Skin of body (tissue), 2 donors: Measurements from ENCODE around the gene GFER. TPM values are rescaled to one million over a fixed set of nuclear protein-coding genes. Genes with fewer than 3 reads are reported as not detected.

Experiments
- DNase-seq: peaks from one replicate; lab custom pipeline; 2025; lab: John Stamatoyannopoulos, UW
- total RNA-seq: library from RNA; depleted of rRNA; stranded (reverse); fragments of >200 nt; gene quantifications from one replicate; pipeline ENCODE4 v1.2.3, GENCODE V29; 2014

GFER gene
- total RNA-seq, 1 donor from 2014 or later = 5.8 TPM

DNA sequence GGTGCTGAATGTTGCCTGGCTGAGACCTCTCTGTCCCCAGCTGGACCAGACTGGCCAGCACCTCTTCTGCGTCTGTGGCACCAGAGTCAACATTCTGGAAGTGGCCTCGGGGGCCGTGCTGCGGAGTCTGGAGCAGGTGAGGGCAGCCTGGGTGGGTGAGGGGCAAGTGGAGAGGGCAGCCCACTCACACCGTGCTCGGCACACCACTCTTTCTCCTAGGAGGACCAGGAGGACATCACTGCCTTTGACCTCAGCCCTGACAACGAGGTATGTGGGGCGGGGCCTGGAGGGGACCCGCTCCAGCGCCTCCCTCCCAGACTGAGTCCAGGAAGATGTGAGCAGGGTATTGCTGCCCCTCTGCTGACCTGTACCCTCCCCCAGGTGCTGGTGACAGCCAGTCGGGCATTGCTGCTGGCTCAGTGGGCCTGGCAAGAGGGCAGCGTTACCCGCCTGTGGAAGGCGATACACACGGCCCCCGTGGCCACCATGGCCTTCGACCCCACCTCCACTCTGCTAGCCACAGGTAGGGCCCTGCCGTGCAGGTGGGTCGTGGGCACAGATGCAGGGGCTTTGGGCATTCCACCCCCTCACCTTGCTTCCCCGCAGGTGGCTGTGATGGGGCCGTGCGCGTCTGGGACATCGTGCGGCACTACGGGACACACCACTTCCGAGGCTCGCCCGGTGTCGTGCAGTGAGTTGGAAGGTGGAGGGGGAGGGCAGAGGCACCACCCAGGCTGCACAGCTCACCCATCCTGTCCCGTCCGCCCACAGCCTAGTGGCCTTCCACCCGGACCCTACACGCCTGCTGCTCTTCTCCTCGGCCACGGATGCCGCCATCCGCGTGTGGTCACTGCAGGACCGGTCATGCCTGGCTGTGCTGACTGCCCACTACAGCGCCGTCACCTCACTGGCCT, 9.6 kb upstream of the GFER start:
- DNase-seq = no peak

DNA sequence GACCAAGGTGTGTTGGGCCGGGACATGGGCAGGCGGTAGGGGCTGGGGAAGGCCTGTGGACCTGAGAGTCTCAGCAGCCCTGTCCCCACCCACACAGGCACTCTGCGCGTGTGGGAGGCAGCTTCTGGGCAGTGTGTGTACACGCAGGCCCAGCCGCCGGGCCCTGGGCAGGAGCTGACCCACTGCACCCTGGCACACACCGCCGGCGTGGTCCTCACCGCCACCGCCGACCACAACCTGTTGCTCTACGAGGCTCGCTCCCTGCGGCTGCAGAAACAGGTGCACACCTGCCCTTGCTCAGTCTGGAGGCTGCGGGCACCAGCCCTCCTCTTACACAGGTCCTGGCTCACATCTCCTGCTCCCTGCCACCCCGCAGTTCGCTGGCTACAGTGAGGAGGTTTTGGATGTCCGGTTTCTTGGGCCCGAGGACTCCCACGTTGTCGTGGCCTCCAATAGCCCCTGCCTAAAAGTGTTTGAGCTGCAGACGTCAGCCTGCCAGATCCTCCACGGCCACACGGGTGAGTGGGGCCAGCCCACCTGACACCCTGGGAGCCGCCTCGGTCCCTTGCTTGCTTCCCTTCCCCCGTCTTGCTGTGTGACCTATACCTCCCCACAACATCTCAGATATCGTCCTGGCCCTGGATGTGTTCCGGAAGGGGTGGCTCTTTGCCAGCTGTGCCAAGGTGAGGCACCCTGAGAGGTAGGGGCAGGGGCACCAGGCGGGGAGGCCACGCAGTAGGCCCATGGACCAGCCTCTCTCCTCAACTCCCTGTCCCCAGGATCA, 8.4 kb upstream of the GFER start:
- no peak for DNase-seq

DNA sequence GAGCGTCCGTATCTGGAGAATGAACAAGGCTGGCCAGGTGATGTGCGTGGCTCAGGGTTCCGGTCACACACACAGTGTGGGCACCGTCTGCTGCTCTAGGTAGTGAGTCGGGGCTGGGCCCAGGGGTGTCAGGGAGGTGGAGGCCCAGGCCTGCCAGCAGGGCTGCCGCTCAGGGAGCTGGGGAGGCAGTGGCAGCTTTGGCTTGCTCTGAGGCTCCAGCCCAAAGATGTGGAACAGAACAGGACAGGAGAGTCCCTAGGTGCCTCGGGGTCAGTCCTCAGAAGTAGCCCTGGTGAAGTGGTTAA, 7.8 kb upstream of the GFER start:
- no peak for DNase-seq

DNA sequence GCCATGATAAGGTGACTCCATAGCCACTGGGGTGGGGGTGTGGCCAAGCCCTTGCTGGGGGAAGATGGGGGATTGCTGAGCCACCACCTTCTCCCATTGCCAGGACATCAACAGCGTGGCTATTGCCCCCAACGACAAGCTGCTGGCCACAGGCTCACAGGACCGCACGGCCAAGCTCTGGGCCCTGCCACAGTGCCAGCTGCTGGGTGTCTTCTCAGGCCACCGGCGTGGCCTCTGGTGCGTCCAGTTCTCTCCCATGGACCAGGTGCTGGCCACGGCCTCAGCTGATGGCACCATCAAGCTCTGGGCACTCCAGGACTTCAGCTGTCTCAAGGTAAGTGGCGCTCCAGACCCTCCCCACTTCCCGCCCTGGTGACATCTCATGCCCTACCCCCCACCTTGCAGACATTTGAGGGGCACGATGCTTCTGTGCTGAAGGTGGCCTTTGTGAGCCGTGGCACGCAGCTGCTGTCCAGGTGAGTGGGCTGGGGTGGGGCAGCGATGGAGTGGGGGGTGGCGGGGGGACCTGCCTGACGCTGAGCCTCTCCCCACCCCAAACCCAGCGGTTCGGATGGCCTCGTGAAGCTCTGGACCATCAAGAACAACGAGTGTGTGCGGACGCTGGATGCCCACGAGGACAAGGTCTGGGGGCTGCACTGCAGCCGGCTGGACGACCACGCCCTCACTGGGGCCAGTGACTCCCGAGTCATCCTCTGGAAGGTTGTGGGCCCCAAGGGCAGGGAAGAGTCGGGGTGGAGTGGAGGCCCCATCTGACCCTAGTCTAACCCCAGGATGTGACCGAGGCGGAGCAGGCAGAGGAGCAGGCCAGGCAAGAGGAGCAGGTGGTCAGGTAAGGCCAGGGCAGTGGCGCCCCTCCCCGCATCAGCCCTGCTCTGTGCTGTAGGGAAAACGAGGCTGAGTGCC, 6.8 kb upstream of the GFER start:
- no peak for DNase-seq

DNA sequence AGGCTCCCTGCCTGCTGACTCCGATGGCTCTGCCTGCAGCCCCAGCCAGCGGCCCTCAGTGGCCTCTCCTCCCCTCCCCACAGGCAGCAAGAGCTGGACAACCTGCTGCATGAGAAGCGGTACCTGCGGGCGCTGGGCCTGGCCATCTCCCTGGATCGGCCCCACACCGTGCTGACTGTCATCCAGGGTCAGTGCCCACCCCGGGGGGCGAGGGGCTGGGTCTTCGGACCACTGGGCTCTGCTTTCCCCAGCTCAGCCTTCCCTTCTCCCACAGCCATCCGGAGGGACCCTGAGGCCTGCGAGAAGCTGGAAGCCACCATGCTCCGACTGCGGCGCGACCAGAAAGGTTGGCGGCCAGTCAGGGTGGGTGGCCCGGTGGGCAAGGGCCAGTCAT, 6.1 kb upstream of the GFER start:
- DNase-seq = no peak

DNA sequence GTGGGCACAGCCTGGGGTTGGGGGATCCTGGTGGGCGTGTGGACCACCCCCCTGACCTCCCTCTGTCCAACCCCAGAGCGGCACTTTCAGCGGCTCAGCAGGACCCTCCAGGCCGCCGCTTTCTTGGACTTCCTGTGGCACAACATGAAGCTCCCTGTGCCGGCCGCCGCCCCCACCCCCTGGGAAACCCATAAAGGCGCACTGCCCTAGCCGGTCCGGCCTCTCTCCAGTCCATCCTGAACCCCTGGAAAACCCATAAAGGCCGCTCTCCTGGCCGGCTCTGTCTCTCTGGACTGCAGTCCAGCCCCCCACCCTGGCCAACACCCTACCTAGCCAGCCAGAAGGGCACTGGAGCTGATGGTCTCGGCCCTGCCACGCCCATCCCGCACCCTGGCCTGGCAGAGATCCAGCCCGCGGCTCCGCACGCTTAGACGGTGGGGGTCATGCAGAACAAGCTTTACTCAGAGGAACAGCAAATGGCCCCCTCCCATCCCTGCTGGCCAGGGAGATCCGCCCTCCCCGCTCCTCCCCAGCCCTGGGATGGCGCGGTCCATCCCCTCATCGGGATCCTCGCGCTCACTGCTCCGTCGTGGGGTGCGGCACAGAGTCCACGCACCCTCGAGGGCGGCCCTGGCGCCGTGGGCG, 5.4 kb upstream of the GFER start:
- no peak for DNase-seq

DNA sequence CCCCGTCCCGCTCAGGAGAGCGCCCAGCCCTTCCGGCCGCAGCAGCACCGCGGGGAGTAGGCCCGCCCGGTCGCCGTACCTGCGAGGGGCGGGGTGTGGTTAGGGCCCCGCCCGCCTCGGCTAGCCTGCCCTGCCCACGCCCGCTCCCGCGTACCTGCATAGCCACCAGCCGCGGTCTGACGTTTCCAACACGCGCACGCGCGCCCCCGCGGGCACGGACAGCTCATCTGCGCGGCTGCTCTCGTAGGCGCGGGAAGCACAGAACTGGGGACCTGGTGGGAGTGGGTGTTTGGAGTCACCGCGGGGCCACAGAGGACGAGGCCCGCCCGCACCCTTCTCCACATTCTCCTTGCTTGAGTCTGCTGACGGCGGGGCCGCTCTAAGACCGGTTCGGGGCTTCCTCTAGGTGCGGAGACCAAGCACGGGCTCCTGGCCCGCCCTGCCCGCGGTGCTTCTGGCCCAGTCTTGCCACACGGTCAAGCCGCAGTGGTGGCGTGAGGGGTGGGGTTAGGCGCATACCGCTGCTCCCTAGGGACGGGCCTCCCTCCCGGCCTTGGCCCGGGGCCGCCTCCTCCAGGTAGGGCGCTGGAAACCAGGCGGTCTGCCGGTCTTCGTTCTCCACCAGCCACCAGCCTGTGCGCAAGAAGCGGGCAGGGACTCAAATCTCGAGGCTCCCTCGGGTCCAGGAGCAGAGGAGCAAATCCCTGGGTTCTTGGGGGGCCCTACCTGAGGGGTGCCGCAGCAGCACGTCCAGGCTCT, 4.5 kb upstream of the GFER start:
- DNase-seq = no peak

DNA sequence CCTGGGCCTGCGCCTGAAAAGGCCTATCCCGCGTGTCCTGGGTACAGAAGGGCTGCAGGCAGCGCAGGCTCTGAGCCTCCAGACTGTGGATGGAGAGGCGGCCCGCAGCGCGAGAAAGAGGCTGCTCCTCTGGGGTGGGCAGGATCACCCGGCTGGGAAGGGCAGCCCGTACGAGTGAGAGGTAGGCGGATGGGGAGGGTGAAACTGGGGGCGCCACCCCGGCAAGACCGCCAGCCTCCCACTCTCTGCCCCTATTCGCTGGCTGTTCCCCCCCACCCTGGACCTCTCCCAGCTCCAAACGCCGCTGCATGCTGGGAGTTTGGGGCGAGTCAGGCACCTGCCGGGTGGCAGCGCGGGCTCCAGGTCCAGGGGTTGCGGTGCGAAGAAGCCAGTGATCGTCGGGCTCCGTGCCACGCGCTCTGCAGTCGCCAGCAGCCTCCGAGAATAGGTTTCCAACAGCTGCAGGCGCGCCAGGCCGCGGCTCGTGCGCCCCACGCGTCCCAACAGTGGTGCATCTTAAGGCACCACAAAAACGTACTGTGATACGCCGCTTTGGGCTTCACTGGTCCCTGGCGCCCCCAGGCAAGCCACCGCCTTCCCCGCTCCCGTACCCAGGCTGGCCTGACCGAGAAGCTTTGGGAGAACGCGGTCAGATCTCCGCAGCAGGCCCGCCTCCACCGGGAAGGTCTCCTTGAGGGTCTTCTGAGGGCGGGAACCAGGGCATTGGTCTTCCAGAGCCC, 3.8 kb upstream of the GFER start:
- no peak for DNase-seq

DNA sequence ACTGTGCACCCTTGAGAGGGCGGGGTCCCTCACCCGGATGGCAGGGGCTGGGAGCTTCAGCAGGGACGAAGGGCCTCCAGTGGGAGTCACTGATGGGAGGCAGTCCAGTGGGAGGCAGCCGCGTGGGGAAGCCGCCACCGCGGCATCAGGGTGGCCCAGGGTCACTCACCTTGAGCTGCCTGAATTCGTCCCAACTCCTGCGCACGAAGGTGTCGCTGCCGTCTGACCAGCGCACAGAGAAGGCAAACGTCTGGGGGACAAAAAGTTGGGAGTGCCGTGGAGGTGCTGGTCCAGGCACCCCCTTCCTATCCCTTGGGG, 3.3 kb upstream of the GFER start:
- DNase-seq = no peak

DNA sequence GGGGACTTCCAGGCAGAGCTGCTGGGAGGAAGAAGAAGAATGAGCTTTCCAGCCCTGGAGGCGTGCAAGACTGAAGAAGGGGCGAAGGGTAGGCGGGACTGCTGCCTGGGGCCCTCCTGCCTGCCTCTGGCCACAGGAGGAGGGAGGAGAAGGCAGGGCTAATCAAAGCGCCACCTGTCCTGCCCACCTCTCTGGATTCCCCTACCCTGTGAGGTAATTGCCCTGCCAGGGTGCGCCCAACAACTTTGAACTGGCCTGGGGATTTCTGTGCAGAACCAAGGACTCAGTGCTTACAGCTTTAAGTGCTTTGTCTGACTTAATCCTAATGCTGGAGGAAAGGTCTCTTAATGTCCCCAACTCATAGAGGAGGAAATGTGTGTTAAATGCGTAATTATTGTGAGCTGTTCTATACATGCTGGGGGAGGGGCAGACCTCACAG, 2.6 kb upstream of the GFER start, which contains the start of gene NOXO1:
Gene NOXO1, minus strand, starts transcription at position 72 of the 439 bp plus-strand sequence. CDS start 290 bp downstream, outside the sequence.
- no peak for DNase-seq

DNA sequence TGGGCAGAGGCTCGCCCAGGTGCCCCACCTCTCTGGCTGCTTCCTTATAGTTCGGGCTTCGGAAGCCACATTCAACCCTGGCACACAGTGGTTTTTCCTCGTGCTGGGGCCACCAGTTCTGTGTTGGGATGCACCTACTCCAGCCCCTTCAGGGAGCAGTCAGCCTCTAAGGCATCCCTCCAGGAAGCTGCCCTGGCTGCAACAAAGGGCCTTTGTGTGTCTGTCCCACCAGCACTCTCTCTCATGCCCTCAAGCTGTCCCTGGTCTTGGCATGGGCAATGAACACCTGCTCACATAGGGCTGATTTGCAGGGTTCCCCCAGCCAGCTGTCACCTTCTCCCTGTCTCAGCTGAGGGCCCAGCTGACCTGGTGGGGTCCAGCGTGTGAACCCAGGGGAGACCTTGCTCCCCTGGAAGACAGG, 2.0 kb upstream of the GFER start:
- DNase-seq = no peak

DNA sequence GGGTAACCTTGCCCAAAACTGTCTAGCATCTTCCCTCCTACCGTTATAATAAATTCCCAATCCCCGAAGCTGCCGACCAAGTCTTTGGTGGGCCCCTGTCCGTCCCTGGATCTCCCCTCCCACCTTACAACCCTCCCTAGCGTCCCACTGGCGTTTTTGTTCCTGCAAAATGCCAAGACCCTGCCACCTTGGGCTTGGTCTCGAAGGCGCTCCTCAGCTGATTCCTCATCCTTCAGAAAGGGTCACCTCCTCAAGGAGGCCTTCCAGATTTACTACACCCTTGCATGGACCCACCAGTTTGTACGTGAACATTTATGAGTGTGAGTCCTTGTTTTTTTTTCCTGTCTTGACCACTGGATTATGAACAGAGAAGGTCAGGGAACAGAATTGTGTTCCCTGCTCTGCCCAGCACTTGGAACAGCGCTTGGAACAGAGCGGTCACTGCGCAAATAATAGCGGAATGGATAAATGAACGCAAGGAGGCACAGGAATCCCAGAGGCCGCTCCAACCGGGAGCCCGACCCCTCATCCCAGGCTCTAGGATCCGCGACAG, 926 bp upstream of the GFER start:
- DNase-seq = no peak

DNA sequence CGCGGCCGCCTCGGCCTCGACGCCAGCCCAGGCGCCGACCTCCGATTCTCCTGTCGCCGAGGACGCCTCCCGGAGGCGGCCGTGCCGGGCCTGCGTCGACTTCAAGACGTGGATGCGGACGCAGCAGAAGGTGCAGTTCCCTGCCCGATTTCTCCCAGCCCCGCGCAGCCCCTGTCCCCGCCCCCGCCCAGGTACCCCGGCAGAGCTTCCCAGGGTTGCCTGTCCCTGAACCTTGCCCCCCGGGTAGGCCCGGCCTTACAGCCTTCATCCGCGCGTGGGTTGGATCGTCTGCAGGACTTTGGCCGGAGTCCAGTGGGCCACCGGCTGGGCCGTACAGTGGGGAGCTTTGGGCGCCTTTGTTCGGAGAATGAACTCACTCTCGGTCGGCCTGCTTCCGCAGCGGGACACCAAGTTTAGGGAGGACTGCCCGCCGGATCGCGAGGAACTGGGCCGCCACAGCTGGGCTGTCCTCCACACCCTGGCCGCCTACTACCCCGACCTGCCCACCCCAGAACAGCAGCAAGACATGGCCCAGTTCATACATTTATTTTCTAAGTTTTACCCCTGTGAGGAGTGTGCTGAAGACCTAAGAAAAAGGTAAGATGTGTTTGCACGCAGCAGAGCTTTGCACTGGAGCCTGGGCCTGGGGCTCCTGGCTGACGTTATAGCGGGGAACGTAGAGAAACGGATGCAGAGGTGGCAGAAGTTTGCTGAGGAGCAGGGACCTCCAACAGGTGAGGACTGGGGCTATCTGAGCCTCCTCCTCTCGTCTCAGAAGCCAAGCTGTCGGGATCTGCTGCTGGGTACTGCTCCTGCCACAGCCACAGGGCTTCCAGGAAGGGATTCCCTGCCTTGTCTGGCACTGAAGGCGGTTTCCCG, 593 bp downstream of the GFER start:
- no peak for DNase-seq

DNA sequence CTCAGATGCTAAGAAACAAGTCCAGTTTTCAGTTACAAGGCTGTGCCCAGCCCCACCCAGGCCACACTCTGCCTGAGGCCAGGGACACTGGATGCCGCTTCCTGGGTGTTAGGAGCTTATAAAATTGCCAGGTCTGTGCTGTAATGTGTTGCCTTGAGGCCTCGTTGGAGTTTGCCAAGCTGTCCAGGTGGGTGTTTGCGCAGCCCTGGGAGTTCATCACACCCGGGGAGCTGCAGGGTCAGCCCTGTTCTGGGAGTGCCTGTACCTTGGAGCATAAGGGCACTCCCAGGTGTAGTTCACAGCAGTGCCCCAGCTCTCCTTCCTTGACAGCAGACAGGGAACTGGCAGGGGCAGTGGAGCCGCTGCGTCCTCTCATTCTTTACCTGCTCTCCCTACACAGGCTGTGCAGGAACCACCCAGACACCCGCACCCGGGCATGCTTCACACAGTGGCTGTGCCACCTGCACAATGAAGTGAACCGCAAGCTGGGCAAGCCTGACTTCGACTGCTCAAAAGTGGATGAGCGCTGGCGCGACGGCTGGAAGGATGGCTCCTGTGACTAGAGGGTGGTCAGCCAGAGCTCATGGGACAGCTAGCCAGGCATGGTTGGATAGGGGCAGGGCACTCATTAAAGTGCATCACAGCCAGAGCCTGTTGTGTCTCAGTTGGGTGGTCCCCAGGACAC, 1.6 kb downstream of the GFER start:
- DNase-seq = no peak

DNA sequence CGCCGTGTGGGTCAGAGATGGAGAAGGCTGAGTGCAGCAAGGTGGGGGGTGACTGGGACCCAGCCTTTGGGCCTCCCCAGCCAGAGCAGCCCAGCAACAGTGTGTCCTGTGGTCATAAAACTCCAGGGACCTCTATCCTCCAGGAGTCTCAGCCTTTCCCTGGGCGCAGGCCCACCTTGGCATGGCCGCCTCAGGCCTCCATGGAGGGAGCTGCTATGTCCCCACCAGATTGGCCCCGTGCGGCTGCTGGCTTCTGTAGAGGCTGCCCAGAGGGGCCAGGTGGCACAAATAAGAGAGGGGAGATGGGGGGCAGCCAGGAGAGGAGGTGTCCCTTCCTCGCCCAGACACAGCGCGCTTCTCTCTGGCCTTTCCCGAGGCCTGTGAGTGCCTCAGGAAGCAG, 3.2 kb downstream of the GFER start:
- no peak for DNase-seq

DNA sequence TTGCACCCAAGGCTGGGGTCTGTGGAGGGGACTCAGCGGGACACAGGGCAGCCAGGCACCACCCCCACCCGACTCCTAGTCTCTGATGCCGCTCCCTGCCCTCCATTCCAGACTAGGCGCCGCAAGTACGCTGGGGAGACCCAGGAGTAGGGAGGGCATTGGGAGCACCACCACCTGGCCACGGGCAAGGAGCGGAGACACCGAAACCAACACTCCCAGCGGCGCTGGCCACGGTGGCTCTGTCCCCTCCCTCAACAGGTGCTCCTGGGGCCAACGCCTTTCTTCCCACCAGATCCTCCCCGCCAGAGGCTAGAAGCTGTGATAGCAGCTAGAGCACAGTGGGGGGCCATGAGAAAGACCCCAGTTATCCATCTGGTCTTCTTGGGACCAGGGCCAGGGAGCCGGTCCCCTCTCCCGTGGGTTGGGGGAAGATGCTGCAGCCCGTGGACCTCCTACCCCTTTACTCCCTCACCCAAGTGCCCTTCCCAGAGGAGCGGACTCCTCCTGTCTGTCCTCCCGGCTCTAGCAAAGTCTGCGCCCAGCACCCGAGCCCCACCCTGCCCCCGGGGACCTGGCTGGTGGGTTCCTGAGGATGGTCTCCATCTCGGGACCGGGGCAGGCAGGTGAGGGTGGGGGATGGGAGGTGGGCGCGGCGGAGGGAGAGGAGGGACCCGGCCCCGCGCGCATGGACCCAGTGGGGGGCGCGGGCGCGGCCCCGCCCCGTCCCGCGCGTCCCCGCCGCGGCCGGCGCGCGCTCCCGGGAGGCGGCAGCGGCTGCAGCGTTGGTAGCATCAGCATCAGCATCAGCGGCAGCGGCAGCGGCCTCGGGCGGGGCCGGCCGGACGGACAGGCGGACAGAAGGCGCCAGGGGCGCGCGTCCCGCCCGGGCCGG, 5.5 kb downstream of the GFER start, which contains the start of gene SYNGR3:
Gene SYNGR3, plus strand, starts transcription at position 762 of the 892 bp plus-strand sequence. CDS start 133 bp downstream, outside the sequence.
- DNase-seq = no peak

DNA sequence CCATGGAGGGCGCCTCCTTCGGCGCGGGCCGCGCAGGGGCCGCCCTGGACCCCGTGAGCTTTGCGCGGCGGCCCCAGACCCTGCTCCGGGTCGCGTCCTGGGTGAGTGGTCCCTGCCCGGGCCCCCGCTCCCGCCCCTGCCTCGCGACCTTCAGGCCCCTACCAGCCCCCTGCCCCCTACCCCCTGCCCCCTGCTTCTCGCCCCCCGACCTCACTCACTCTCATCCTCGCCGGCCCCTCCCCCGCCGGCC, 6.0 kb downstream of the GFER start:
- no peak for DNase-seq
